MG63 (cell line): Measurements from ENCODE around the gene BUB1B. TPM values are rescaled to one million over a fixed set of nuclear protein-coding genes. Genes with fewer than 3 reads are reported as not detected.

Source experiments
- DNase-seq: peaks from one replicate; pipeline ENCODE4 v3.0.0-alpha.2; 2020
- H3K27me3 ChIP-seq: fragments of 250-450 bp; sonication (Bioruptor Pico); 2 replicates; pipeline ENCODE4 v1.5.1; 2020; ENCODE audit warnings: mild to moderate bottlenecking, moderate library complexity
- H3K36me3 ChIP-seq: fragments of 250-450 bp; sonication (Bioruptor Pico); 2 replicates; pipeline ENCODE4 v1.5.1; 2020; ENCODE audit warnings: mild to moderate bottlenecking, moderate library complexity
- H3K4me3 ChIP-seq: fragments of 250-450 bp; sonication (Bioruptor Pico); 2 replicates; pipeline ENCODE4 v1.5.1; 2020; ENCODE audit warnings: mild to moderate bottlenecking, moderate library complexity
- H3K9me3 ChIP-seq: fragments of 250-450 bp; sonication (Bioruptor Pico); 2 replicates; pipeline ENCODE4 v1.5.1; 2020; ENCODE audit warnings: mild to moderate bottlenecking, moderate library complexity
- total RNA-seq: library from RNA; depleted of rRNA; stranded (reverse); fragments of >200 nt; shearing (Covaris generic); gene quantifications from 2 replicates; pipeline ENCODE4 v1.2.3, GENCODE V29; 2014; ENCODE audit warnings: low replicate concordance

Gene BUB1B
- total RNA-seq, 1 experiment from 2014 or later, result 49.2 TPM

DNA sequence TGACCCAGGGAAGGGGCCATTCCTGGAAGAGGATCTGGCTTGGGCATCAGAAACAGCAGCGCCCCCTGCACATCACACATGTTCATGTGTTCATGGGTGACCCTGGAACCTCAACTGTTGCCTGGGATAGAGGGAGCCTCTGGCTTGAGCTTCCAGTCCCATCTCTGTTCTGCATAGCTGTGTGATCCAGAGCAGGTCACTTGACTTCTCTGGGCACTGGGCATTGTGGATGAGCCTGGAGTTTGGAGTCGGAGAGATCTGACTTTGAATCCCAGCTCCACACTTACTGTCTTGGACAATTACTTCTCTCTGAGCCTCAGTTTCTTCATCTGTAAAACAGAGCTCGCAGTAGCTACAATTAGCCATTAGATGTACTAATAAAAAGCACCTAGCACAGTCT lies 93.6 kb downstream of the BUB1B start:
- Histone ChIP-seq H3K9me3 (no peaks in the 10 kb centered on the region), H3K27me3 (no peaks in the 10 kb centered on the region), H3K36me3 (no peaks in the 10 kb centered on the region), H3K4me3 (no peak overlapping the region)
- DNase-seq, result no peak

DNA sequence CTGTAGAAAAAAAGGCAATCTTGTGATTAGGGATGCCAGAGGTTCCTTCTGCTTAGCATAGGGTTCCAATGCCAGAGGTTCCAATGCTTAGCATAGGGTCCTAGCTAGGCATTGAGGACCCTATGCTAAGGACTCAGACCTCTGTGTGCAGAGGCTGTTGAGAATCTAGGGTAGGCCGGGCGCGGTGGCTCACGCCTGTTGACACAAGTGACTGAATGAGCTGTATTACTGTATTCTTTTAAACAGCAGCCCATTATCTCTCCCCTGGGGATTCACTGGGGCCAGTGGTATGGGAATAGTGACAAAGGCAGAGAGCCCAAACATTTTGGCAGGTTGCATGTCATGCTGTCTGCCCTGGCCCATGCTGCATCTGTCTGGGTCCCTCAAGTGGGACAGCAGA lies 94.2 kb downstream of the BUB1B start:
- no peaks in the 10 kb centered on the region for H3K9me3 ChIP-seq
- no peaks in the 10 kb centered on the region for H3K27me3 ChIP-seq
- DNase-seq, result no peak
- H3K36me3 ChIP-seq, result no peaks in the 10 kb centered on the region
- H3K4me3 ChIP-seq, result no peak overlapping the region

DNA sequence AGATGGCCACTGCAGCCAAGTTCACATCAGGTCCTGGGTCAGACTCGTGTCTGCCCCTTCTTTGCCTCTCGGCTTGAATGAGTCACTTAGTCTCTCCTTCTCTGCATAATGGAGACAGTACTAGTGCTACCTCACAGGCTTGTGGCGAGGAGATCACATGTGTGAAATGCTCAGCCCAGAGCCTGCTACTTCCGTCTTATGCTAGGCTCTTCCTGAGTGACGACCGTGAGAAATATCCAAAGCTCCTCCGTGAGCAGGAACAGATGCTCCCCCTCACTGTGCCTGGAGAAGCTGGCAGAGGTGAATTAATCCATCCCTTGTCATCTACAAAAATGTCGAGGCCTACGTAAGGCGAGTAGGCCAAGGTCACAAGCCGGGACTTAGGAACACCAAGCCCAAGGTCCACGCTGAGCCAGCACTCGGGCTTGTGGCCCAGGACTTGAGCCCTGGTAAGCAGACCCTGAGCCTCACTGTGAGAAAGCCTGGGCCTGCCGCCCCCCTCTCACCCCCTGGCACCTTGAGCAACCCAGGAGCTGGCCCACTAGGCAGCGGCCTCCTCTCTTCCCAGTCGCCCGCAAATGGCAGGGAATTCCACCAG lies 95.9 kb downstream of the BUB1B start:
- Histone ChIP-seq H3K9me3 (no peaks in the 10 kb centered on the region), H3K27me3 (no peaks in the 10 kb centered on the region), H3K4me3 (no peak overlapping the region), H3K36me3 (no peaks in the 10 kb centered on the region)
- no peak for DNase-seq

DNA sequence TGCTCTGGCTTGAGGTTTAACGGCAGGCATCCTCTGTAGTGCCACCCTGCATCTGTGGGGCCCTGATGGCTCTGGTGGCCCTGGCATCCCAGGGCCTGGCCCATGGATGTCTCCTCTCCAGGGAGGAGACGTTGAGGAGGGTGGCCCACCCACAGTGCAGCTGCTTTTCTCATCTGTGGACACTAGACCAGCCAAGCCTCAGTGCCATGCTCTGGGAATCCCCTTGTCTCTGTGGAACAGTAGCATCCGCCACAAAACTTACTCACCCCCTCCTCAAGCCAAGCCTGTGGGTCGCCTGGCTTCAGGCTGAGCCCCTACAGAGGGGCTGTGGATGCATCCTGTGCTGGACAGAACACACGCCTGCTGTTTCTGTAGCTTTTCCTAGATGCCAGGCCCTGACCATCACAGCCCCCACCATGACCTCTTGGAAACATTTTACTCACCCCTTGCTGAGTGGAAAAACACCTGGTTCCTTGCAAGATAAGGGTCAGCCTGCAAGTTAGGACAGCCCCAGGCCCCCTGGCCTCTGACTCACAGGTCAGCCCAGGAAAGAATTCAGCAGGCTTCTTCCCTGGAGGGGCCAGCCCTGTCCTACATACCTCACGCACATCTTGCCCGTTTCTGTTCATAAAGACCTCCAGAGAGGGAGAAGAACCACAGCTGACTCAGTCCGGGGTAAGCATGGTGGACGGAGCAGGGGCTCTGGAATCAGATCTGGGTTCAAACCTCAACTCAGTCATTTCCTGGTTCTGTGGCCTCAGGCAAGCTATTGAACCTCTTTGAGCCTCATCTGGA lies 97.0 kb downstream of the BUB1B start:
- Histone ChIP-seq H3K4me3 (no peak overlapping the region), H3K27me3 (no peaks in the 10 kb centered on the region), H3K9me3 (no peaks in the 10 kb centered on the region), H3K36me3 (no peaks in the 10 kb centered on the region)
- DNase-seq, result no peak

DNA sequence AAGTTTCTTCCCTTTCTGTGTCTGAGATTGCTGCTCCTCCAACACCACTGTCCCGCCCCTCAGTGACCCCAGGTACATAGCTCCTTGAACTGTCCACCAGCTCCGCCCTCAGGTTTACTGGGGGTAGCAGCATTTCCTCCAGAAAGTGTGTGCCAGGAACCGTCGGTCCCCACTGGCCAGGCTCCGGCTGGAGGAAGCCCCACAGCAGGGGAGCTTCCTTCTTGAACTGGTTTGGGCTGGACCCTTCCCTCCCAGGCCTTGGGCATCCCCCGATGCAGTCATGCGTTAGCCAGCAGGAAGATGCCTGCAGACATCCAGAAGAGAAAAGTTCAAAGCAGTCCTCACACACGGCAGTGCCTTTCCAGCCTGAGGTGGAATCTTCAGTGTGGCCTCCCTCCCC lies 97.7 kb downstream of the BUB1B start:
- DNase-seq, result peak; percentile 42
- H3K4me3 ChIP-seq, result no peak overlapping the region
- no peaks in the 10 kb centered on the region for H3K27me3 ChIP-seq
- no peaks in the 10 kb centered on the region for H3K9me3 ChIP-seq
- H3K36me3 ChIP-seq, result no peaks in the 10 kb centered on the region

DNA sequence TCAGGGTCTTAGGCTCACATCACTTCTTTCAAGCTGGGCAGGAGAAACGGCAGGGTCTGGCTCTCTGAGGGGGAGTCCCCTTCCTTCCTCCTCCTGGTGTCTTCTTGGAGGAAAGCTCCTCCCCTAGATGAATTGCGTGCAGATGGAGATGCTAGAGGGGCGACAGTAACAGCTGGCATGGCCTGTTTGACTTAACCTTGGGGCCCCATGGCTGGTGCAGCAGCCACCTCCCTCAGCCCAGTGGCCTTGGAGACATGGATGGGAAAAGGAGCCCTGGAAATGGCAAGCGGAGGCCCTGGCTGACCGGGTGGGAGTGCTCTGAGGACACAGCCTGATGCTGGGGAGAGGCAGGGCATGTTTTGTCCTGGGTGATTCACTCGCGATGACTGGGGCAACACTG lies 98.2 kb downstream of the BUB1B start:
- H3K4me3 ChIP-seq, result no peak overlapping the region
- H3K27me3 ChIP-seq, result no peaks in the 10 kb centered on the region
- H3K9me3 ChIP-seq, result no peaks in the 10 kb centered on the region
- no peak for DNase-seq
- no peaks in the 10 kb centered on the region for H3K36me3 ChIP-seq

DNA sequence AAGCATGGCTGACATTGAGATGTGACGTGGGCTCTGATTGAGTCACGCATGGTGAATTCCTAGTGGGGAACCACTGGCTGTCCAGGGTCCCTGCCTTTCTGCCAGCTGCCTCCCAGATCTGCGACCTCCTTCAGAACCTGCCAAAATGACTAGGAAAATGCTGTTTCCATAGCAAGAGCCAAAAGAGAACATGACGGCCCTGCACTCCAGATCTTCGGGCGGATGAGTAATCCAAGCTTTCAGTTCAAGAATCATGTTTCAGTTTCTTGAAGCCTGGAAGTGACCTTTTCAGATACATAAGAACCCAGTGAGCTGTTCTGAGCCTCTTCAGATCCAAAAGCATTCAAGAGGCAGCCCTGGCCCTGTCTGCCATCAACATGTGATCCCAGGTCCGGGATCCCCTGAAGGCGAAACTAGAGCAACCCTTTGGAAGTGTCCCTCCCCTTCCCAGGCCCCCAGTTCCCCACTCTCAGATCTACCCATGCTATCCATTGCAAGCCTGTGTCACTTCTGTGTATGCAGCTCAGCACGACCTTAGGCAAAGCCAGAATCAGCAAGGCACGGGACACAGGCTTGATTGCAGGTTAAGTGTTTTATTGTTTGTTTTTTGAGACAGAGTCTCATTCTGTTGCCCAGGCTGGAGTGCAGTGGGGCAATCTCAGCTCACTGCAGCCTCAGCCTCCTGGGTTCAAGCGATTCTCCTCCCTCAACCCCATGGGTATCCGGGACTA lies 102.3 kb downstream of the BUB1B start:
- DNase-seq, result peak; percentile 40
- no peaks in the 10 kb centered on the region for H3K36me3 ChIP-seq
- no peak overlapping the region for H3K4me3 ChIP-seq
- no peaks in the 10 kb centered on the region for H3K27me3 ChIP-seq
- H3K9me3 ChIP-seq, result no peaks in the 10 kb centered on the region

DNA sequence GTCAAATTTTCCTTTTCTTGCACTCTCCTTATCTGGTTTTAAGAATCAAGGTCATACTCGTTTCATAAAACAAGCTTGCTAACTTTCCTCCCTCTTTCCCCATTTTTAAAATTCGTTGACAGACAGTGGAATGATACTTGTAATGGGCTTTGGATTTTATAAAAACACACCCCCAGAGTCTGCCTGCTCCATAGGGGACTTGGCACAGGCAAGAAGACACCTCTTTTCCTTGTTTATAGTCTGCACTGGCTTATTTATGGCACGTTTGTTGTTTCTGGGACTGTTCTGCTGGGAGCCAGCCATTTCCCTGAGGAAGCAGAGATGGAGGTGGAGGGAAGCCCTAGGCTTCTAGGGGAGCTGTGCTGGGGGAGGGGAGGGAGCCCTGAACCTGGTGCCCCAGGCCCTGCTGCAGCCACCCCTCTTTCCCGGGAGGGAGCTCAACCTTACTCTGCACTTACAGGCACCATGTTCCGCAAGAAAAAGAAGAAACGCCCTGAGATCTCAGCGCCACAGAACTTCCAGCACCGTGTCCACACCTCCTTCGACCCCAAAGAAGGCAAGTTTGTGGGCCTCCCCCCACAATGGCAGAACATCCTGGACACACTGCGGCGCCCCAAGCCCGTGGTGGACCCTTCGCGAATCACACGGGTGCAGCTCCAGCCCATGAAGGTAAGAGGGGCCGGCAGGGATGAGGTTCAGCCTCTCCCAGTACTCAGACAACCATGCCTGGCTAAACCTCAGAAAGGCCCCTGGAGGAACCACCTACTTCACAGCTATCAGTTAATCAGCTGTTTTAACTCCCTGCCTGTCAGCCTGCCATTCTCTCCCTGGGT lies 103.7 kb downstream of the BUB1B start:
- H3K36me3 ChIP-seq, result no peaks in the 10 kb centered on the region
- H3K27me3 ChIP-seq, result no peaks in the 10 kb centered on the region
- no peaks in the 10 kb centered on the region for H3K9me3 ChIP-seq
- peak; percentile 29 for DNase-seq
- H3K4me3 ChIP-seq, result no peak overlapping the region

DNA sequence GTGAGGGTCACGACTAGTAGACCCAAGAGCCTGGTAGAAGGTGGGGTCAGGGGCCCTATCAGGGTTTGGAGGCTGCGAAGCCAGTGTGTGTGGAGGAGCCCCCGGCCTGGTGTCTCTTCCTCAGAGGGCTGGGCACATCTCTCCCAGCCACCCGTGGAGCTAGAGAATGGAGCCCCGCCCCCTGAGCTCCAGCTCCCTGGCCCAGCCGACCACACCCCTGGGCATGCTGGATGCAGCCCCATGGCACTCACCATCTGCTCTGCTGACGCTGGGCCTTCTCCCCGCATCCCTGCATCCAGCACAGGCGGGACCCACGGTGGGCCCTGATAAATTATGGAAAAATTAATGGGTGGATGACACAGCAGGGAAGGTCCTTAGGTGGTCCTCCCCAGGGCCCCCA lies 104.5 kb downstream of the BUB1B start:
- Histone ChIP-seq H3K36me3 (no peaks in the 10 kb centered on the region), H3K27me3 (no peaks in the 10 kb centered on the region), H3K4me3 (no peak overlapping the region), H3K9me3 (no peaks in the 10 kb centered on the region)
- DNase-seq, result no peak

DNA sequence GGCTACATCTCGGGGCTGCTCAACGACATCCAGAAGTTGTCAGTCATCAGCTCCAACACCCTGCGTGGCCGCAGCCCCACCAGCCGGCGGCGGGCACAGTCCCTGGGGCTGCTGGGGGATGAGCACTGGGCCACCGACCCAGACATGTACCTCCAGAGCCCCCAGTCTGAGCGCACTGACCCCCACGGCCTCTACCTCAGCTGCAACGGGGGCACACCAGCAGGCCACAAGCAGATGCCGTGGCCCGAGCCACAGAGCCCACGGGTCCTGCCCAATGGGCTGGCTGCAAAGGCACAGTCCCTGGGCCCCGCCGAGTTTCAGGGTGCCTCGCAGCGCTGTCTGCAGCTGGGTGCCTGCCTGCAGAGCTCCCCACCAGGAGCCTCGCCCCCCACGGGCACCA lies 105.0 kb downstream of the BUB1B start:
- no peak overlapping the region for H3K4me3 ChIP-seq
- no peaks in the 10 kb centered on the region for H3K9me3 ChIP-seq
- H3K36me3 ChIP-seq, result no peaks in the 10 kb centered on the region
- no peaks in the 10 kb centered on the region for H3K27me3 ChIP-seq
- DNase-seq, result no peak

DNA sequence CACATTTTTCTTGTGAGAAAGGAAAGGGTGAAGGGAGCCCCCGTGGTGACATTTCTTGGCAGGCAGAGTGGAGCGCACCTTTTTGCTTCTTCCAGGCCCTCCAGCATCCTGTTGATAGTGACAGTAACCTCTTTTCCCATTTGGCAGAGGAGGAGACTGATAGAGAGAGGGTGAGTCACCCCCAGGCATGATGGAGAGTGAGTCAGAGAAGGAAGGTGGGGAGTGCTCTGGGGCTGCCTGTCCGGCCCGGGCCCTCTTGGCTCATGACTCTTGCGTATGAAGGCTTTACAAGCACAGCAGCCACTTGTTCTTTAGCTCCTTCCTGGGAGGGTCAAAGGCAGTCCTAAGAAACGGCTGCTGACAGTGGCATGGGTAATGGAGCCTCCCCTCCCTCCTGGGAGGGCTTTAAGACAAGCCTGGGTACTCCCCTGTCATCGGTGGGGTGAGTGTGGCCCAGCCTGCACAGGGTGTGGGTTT lies 106.0 kb downstream of the BUB1B start:
- no peaks in the 10 kb centered on the region for H3K36me3 ChIP-seq
- no peak overlapping the region for H3K4me3 ChIP-seq
- H3K27me3 ChIP-seq, result no peaks in the 10 kb centered on the region
- no peaks in the 10 kb centered on the region for H3K9me3 ChIP-seq
- peak; percentile 94 for DNase-seq

DNA sequence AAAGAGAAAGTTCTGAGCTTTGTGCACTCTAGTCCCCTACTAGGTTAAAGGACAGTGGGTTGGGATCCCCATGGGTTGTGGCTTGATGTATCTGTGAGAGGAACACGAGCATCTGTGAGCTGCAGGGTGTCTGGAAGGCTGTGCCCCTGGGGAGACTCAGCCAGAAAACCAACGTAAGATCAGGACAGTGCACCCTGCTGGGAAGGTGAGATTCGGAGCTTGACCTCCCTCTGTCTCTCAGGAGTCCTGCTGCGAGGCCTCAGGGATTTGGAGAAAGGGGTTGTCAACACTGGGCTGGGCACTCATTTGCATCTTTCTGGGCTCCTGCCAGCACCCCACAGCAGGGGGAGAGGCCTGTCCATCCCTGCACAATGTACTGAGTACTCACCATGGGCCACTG lies 106.8 kb downstream of the BUB1B start:
- Histone ChIP-seq H3K36me3 (no peaks in the 10 kb centered on the region), H3K27me3 (no peaks in the 10 kb centered on the region), H3K4me3 (no peak overlapping the region), H3K9me3 (no peaks in the 10 kb centered on the region)
- no peak for DNase-seq

DNA sequence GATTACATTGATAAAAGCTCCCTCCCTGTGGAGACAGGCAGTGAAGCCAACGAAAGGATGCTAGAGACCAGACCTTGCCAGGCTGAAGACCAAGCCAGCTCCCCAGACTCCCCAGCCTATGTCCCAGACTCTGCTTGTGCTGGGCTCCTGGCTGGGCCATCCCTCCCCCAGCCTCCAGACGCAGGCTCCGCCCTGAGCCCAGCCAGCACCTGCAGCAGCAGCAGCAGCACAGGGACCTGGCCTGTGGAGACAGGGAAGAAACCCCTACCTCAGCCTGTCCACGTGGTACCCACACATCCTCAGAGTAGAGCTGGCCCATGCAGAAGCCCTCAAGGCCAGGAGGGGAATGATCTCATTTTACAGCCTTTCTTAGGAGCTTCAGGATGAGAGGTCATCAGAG lies 108.7 kb downstream of the BUB1B start:
- no peaks in the 10 kb centered on the region for H3K36me3 ChIP-seq
- no peaks in the 10 kb centered on the region for H3K9me3 ChIP-seq
- H3K4me3 ChIP-seq, result no peak overlapping the region
- DNase-seq, result no peak
- H3K27me3 ChIP-seq, result no peaks in the 10 kb centered on the region

DNA sequence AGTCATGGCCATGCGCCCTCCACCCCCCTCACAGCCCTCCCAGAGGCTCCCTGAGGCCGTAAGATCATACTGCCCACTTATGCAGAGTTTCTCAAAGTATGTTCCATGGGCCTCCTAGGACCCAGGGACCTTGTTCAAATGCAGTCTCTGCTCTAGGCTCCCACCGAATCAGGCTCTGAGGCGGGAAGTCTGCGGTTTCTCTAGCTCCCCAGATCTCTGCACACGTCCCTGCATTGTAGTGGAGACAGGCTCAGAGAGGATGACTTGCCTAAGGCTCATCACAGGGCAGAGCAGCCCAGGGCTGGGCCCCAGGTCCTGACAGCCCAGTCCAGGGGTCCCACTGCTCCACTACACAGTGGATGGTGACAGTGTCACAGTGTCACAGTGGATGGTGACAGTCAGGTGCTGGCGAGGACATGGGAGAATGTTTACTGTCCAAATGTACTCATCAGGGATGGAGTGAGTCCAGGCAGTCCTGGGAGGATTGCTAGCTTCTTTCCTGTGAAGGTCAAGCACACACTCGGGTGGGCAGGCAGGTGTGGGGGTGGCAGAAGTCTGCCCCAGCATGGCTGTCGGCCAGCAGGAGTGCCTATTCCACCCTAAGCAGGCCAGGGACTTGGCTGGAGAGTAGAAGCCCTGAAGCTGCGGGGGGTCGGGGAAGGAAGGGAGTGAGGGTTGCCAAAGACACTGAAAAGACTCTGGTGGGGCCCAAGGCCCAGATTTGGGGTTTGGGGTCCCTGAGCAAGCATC lies 109.6 kb downstream of the BUB1B start:
- H3K4me3 ChIP-seq, result no peak overlapping the region
- H3K27me3 ChIP-seq, result no peaks in the 10 kb centered on the region
- no peaks in the 10 kb centered on the region for H3K9me3 ChIP-seq
- no peak for DNase-seq
- H3K36me3 ChIP-seq, result no peaks in the 10 kb centered on the region
